SK-N-MC (cell line): ENCODE data around the gene NCF2.

Source experiments
- EZH2 ChIP-seq: fragments of 200-600 bp; sonication (generic); IDR thresholded peaks from one replicate; pipeline ENCODE4 v1.6.1; 2017; ENCODE audit warnings: antibody characterized with exemption
- FOXP2 ChIP-seq: optimal IDR thresholded peaks from 2 replicates; pipeline ENCODE3; 2011; ENCODE audit warnings: mild to moderate bottlenecking, moderate library complexity; ENCODE audit not compliant: insufficient read depth; ENCODE audit errors: extremely low read length, control extremely low read depth
- POLR2AphosphoS5 ChIP-seq: IDR thresholded peaks from 2 replicates; pipeline ENCODE4 v1.6.1; 2012; ENCODE audit warnings: mild to moderate bottlenecking, low read depth, low read length, borderline replicate concordance

- TF ChIP-seq EZH2, result no peak
- no peak for TF ChIP-seq POLR2AphosphoS5
- TF ChIP-seq FOXP2, result no peak
Observed at GRCh38 chr1:183630748-183631147, 40.5 kb upstream of the NCF2 start.
